SK-N-SH treated with all-trans-retinoic acid at 6 μM for 48 hours (cell line): ENCODE data around the gene FIGN.

ENCODE experiments used
- ATAC-seq: fragments of 200-7000 bp; cut with Tn5 transposase; 3 replicates; pipeline ENCODE4 v1.9.1; 2020; ENCODE audit warnings: mild to moderate bottlenecking, moderate library complexity
- ARNTL ChIP-seq: fragments of 450-650 bp; formaldehyde crosslinking; IDR thresholded peaks from 2 replicates; pipeline ENCODE4 v1.5.0; 2020; ENCODE audit warnings: low read depth, mild to moderate bottlenecking, moderate library complexity, borderline replicate concordance
- BACH2 ChIP-seq: fragments of 250-450 bp; sonication (Bioruptor Pico); IDR thresholded peaks from 2 replicates; pipeline ENCODE4 v1.9.0; 2021; ENCODE audit warnings: mild to moderate bottlenecking, borderline replicate concordance
- CSDC2 ChIP-seq: fragments of 250-450 bp; sonication (Bioruptor Pico); IDR thresholded peaks from 2 replicates; pipeline ENCODE4 v1.5.0; 2020; ENCODE audit warnings: mild to moderate bottlenecking, moderate library complexity
- CSRNP3 ChIP-seq: fragments of 250-450 bp; sonication (Bioruptor Pico); IDR thresholded peaks from 2 replicates; pipeline ENCODE4 v1.5.1; 2021; ENCODE audit warnings: mild to moderate bottlenecking, moderate library complexity
- ESRRG ChIP-seq: fragments of 250-450 bp; sonication (Bioruptor Pico); IDR thresholded peaks from 2 replicates; pipeline ENCODE4 v1.6.1; 2021; ENCODE audit warnings: mild to moderate bottlenecking
- GLIS3 ChIP-seq: fragments of 250-450 bp; sonication (Bioruptor Pico); IDR thresholded peaks from 2 replicates; pipeline ENCODE4 v1.5.0; 2020; ENCODE audit warnings: mild to moderate bottlenecking, moderate library complexity
- ISL1 ChIP-seq: fragments of 250-450 bp; sonication (Bioruptor Pico); IDR thresholded peaks from 2 replicates; pipeline ENCODE4 v2.1.2; 2022; ENCODE audit warnings: mild to moderate bottlenecking, moderate library complexity
- PPARA ChIP-seq: fragments of 250-450 bp; sonication (Bioruptor Pico); IDR thresholded peaks from 2 replicates; pipeline ENCODE4 v1.5.0; 2020; ENCODE audit warnings: mild to moderate bottlenecking, borderline replicate concordance
- RARB ChIP-seq: fragments of 250-450 bp; sonication (Bioruptor Pico); IDR thresholded peaks from 2 replicates; pipeline ENCODE4 v1.8.0; 2021; ENCODE audit warnings: mild to moderate bottlenecking, moderate library complexity
- SNAI2 ChIP-seq: fragments of 250-450 bp; sonication (Bioruptor Pico); IDR thresholded peaks from 2 replicates; pipeline ENCODE4 v1.5.0; 2020; ENCODE audit warnings: mild to moderate bottlenecking, moderate library complexity
- TCF4 ChIP-seq: fragments of 250-450 bp; sonication (Bioruptor Pico); IDR thresholded peaks from 2 replicates; pipeline ENCODE4 v1.8.0; 2021; ENCODE audit warnings: mild to moderate bottlenecking, moderate library complexity, borderline replicate concordance
- ZC3H10 ChIP-seq: fragments of 250-450 bp; sonication (Bioruptor Pico); IDR thresholded peaks from 2 replicates; pipeline ENCODE4 v1.5.1; 2021; ENCODE audit warnings: mild to moderate bottlenecking, moderate library complexity
- ZFP3 ChIP-seq: fragments of 250-450 bp; sonication (Bioruptor Pico); IDR thresholded peaks from 2 replicates; pipeline ENCODE4 v1.5.0; 2020; ENCODE audit warnings: mild to moderate bottlenecking, moderate library complexity
- ZFP30 ChIP-seq: fragments of 450-650 bp; formaldehyde crosslinking; IDR thresholded peaks from 2 replicates; pipeline ENCODE4 v1.5.0; 2022; ENCODE audit warnings: mild to moderate bottlenecking, moderate library complexity
- ZNF565 ChIP-seq: fragments of 450-650 bp; formaldehyde crosslinking; conservative IDR thresholded peaks from 2 replicates; pipeline ENCODE4 v1.5.0; 2020; ENCODE audit warnings: low read depth, mild to moderate bottlenecking, moderate library complexity
- ZNF70 ChIP-seq: fragments of 450-650 bp; formaldehyde crosslinking; IDR thresholded peaks from 2 replicates; pipeline ENCODE4 v1.5.0; 2020; ENCODE audit warnings: mild to moderate bottlenecking, moderate library complexity
- ZNF8 ChIP-seq: fragments of 450-650 bp; formaldehyde crosslinking; IDR thresholded peaks from 2 replicates; pipeline ENCODE4 v1.5.0; 2020; ENCODE audit warnings: mild to moderate bottlenecking, moderate library complexity
- TF ChIP-seq, protein P1 (sequence below): fragments of 250-450 bp; sonication (Bioruptor Pico); IDR thresholded peaks from 2 replicates; pipeline ENCODE4 v1.8.0; 2020; ENCODE audit warnings: mild to moderate bottlenecking, moderate library complexity, borderline replicate concordance
- TF ChIP-seq, protein P2 (sequence below): fragments of 250-450 bp; sonication (Bioruptor Pico); IDR thresholded peaks from 2 replicates; pipeline ENCODE4 v1.5.0; 2020; ENCODE audit warnings: mild to moderate bottlenecking, moderate library complexity

The FIGN gene

DNA sequence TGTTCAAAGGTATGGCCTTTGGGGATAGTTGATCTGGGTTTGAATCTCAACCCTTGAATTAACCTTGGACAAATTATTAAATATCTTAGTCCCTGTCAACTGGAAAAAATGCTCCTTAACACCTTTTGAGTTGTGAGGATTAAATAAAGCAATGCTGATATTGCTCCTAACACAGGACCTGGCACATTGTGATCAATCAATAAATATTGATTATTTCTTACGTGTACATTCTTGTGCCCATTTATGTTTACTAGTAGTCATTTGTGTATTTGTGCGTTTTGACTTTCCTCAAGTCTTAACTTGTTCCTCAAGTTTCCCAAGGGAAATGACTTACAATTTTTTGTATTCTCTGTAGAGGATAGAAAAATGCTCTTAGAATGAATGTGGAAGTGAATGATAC, 19.6 kb upstream of the FIGN start (continued):
- no peak for TF ChIP-seq TCF4 (CRISPR knock-in tag)
- TF ChIP-seq ARNTL (CRISPR knock-in tag) = no peak
- TF ChIP-seq ZNF70 (CRISPR knock-in tag) = no peak
- no peak for TF ChIP-seq ZC3H10 (CRISPR knock-in tag)
- TF ChIP-seq PPARA (CRISPR knock-in tag) = no peak

DNA sequence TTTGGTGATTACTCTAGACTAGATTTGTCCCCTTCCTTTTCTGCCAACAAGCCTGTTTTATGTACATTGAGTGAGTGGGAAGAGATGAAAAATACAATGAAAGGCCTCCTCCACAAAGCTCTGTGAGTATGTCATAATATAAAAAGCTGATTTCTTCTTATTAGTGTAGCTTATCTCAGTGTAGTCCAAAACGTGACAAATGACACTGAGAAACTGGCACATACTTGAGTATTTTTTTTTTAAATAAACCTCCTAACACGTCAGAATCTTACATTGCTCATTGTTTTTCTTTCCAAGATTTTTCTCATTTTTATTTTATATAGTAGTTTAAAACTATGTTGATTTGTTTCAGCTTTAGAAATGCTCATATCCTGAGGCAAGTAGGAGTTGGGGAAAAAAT, 17.9 kb upstream of the FIGN start:
- ATAC-seq = no peak
- TF ChIP-seq SNAI2 = no peak
- no peak for TF ChIP-seq ISL1 (CRISPR knock-in tag)
- TF ChIP-seq ZFP30 (CRISPR knock-in tag) = no peak
- TF ChIP-seq GLIS3 (CRISPR knock-in tag) = no peak
- TF ChIP-seq ZNF565 = no peak
- TF ChIP-seq, protein P1, sequence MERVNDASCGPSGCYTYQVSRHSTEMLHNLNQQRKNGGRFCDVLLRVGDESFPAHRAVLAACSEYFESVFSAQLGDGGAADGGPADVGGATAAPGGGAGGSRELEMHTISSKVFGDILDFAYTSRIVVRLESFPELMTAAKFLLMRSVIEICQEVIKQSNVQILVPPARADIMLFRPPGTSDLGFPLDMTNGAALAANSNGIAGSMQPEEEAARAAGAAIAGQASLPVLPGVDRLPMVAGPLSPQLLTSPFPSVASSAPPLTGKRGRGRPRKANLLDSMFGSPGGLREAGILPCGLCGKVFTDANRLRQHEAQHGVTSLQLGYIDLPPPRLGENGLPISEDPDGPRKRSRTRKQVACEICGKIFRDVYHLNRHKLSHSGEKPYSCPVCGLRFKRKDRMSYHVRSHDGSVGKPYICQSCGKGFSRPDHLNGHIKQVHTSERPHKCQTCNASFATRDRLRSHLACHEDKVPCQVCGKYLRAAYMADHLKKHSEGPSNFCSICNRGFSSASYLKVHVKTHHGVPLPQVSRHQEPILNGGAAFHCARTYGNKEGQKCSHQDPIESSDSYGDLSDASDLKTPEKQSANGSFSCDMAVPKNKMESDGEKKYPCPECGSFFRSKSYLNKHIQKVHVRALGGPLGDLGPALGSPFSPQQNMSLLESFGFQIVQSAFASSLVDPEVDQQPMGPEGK = no peak
- no peak for TF ChIP-seq CSDC2 (CRISPR knock-in tag)
- no peak for TF ChIP-seq ARNTL (CRISPR knock-in tag)

GRCh38 chr2:163752267-163752666, 16.5 kb upstream of the FIGN start:
- TF ChIP-seq ZNF565 (no peak), ISL1 (CRISPR knock-in tag) (peak; percentile 78)
- ATAC-seq = no peak; the same call in 2 of the 3 replicates

DNA sequence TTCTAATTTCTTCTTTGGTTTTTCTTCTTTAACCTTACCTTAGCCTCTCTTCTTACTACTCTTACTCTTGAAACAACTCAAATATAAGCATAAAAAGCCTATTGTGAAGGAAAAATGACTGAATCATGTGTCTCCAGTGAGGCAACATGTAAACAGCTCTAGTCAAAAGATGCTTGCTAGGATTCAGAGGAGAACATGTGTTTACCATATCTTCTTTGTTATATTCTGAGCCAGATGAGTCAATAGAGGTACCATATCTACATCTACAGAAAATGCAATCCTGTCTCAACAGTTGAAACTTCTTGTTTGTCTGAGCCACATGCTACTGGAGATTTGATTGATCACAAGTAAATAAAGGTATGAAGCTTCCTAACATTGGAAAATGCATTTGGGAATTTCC, 15.9 kb upstream of the FIGN start:
- TF ChIP-seq ESRRG (no peak), ZNF565 (no peak), ZC3H10 (CRISPR knock-in tag) (no peak), SNAI2 (no peak), RARB (CRISPR knock-in tag) (no peak), ZFP30 (CRISPR knock-in tag) (no peak)
- TF ChIP-seq, protein P1 = no peak
- ATAC-seq = no peak

DNA sequence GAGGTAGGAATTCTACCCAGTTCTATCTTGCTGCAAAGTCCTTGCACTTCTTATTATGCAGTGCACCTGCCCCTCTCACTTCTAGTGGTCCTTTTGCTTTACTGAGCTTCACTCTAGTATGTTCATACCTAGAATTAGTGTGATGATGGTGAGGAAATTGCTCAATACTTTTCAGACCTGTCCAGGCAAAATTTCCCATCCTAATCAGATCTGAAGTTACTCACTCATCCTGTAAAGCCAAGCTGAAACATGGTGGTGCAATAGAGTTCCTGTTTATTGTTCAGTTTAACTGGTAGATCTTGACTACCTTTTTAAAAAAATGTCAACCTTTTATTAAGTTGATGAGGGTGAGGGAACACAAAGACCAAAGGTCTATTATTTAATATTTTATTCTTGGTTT, 12.6 kb upstream of the FIGN start:
- no peak for ATAC-seq
- TF ChIP-seq ISL1 (CRISPR knock-in tag) (no peak), ZNF70 (CRISPR knock-in tag) (no peak), PPARA (CRISPR knock-in tag) (no peak), GLIS3 (CRISPR knock-in tag) (no peak), ZFP3 (CRISPR knock-in tag) (no peak), SNAI2 (no peak)
- TF ChIP-seq, protein P2, sequence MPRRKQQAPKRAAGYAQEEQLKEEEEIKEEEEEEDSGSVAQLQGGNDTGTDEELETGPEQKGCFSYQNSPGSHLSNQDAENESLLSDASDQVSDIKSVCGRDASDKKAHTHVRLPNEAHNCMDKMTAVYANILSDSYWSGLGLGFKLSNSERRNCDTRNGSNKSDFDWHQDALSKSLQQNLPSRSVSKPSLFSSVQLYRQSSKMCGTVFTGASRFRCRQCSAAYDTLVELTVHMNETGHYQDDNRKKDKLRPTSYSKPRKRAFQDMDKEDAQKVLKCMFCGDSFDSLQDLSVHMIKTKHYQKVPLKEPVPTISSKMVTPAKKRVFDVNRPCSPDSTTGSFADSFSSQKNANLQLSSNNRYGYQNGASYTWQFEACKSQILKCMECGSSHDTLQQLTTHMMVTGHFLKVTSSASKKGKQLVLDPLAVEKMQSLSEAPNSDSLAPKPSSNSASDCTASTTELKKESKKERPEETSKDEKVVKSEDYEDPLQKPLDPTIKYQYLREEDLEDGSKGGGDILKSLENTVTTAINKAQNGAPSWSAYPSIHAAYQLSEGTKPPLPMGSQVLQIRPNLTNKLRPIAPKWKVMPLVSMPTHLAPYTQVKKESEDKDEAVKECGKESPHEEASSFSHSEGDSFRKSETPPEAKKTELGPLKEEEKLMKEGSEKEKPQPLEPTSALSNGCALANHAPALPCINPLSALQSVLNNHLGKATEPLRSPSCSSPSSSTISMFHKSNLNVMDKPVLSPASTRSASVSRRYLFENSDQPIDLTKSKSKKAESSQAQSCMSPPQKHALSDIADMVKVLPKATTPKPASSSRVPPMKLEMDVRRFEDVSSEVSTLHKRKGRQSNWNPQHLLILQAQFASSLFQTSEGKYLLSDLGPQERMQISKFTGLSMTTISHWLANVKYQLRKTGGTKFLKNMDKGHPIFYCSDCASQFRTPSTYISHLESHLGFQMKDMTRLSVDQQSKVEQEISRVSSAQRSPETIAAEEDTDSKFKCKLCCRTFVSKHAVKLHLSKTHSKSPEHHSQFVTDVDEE (CRISPR knock-in tag) = no peak

DNA sequence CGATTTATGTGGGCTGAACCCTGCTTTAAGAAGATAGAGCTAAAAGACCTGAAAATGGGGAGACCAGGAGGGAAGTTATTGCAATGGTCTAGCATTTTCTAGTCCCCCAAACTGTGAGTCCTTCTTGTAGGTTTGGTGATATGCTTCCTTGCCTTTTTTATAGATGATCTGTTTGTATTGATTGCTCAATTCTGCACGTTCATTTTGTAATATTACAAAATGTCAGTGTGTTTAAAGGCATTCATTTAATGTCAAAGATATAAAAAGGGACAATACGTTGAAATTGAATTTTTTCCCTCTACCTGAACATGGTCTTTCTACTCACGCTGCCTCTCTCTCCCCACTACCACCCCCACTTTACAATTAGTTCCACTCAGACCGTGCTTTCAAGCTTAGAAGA, 5.6 kb upstream of the FIGN start:
- no peak for ATAC-seq

More for the DNA sequence above, 5.6 kb upstream of the FIGN start:
- TF ChIP-seq ZNF565 (no peak), BACH2 (CRISPR knock-in tag) (no peak), ZNF8 (CRISPR knock-in tag) (no peak), CSRNP3 (no peak), ESRRG (no peak), TCF4 (CRISPR knock-in tag) (no peak), SNAI2 (no peak), ZFP3 (CRISPR knock-in tag) (no peak), RARB (CRISPR knock-in tag) (no peak)
